Gastrocnemius medialis (tissue), 4 donors: ENCODE data around the gene DIP2C.

Source experiments
- POLR2A ChIP-seq, 2 donors: fragments of 450-650 bp; IDR thresholded peaks; one replicate each; pipeline ENCODE4 v1.6.1; 2017; ENCODE audit warnings: antibody characterized with exemption in 2 of 2, mild to moderate bottlenecking in 2 of 2, moderate library complexity in 2 of 2
- TF ChIP-seq, protein P1 (sequence below), 5 experiments: fragments of 450-650 bp in 3 of 5; fragments of 200-600 bp in 2 of 5; sonication (generic) in 2 of 5; IDR thresholded peaks in 4 of 5; conservative IDR thresholded peaks in 1 of 5; 1 replicate in 4 of 5; 2 replicates in 1 of 5; pipeline ENCODE4 v1.5.1; 2016 to 2019; ENCODE audit warnings: antibody characterized with exemption in 5 of 5, mild to moderate bottlenecking in 3 of 5, moderate library complexity in 3 of 5

DNA sequence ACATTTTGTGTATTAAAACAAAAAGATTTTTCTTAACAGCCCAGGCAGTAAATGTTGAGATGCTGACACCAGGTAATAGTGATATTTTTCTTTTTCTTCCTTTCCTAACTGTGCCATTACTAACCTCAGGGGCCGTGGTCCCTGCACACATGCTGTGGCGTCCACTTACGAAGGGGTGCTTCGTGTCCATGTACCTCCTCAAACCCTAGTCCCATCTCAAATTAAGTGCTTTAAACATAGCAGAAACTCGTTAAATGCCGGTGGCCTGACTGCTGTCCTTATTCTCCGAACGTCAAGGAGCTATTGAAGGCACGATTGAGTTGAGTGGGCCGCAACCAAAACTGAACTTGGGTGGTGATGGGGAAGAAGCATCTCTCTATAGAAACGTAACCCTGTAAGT is 421.8 kb downstream of the DIP2C start:
- no peak for TF ChIP-seq POLR2A (IDR thresholded peaks at IDR 0.05)
- TF ChIP-seq, protein P1, sequence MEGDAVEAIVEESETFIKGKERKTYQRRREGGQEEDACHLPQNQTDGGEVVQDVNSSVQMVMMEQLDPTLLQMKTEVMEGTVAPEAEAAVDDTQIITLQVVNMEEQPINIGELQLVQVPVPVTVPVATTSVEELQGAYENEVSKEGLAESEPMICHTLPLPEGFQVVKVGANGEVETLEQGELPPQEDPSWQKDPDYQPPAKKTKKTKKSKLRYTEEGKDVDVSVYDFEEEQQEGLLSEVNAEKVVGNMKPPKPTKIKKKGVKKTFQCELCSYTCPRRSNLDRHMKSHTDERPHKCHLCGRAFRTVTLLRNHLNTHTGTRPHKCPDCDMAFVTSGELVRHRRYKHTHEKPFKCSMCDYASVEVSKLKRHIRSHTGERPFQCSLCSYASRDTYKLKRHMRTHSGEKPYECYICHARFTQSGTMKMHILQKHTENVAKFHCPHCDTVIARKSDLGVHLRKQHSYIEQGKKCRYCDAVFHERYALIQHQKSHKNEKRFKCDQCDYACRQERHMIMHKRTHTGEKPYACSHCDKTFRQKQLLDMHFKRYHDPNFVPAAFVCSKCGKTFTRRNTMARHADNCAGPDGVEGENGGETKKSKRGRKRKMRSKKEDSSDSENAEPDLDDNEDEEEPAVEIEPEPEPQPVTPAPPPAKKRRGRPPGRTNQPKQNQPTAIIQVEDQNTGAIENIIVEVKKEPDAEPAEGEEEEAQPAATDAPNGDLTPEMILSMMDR (IDR thresholded peaks at IDR 0.05 in 4 of 5, conservative IDR thresholded peaks at IDR 0.05 in 1 of 5) = no peak
